HEK293T (cell line): ENCODE results near the gene BAIAP2.

Source experiments
- CTCF ChIA-PET: fragments of 350-600 bp; formaldehyde crosslinking; extraction: SDS; loops from one replicate; lab custom pipeline; 2021; ENCODE audit warnings: antibody characterized with exemption, inconsistent platforms; lab: Yijun Ruan, JAX
- POLR2A ChIA-PET: fragments of 350-600 bp; formaldehyde crosslinking; extraction: SDS; loops from one replicate; lab custom pipeline; 2020; ENCODE audit warnings: antibody characterized with exemption, inconsistent platforms; lab: Yijun Ruan, JAX
- DNase-seq: peaks from one replicate; pipeline ENCODE4 v3.0.0; 2012; ENCODE audit warnings: mixed read lengths; ENCODE audit errors: extremely low spot score
- ARNT ChIP-seq: fragments of 450-650 bp; IDR thresholded peaks from 2 replicates; pipeline ENCODE4 v1.6.1; 2017; ENCODE audit warnings: mild to moderate bottlenecking
- BHLHE40 ChIP-seq: fragments of 450-650 bp; IDR thresholded peaks from 2 replicates; pipeline ENCODE4 v1.6.1; 2016; ENCODE audit warnings: mild to moderate bottlenecking, moderate library complexity, borderline replicate concordance
- CTBP1 ChIP-seq: fragments of 450-650 bp; IDR thresholded peaks from 2 replicates; pipeline ENCODE4 v1.6.1; 2016; ENCODE audit warnings: borderline replicate concordance
- ELF4 ChIP-seq: fragments of 450-650 bp; IDR thresholded peaks from 2 replicates; pipeline ENCODE4 v1.6.1; 2017; ENCODE audit warnings: antibody characterized with exemption
- FOXA1 ChIP-seq: fragments of 450-650 bp; IDR thresholded peaks from 2 replicates; pipeline ENCODE4 v1.6.1; 2016; ENCODE audit warnings: mild to moderate bottlenecking
- FOXK2 ChIP-seq: fragments of 450-650 bp; IDR thresholded peaks from 2 replicates; pipeline ENCODE4 v1.6.1; 2016; ENCODE audit warnings: mild to moderate bottlenecking
- FOXM1 ChIP-seq: fragments of 450-650 bp; IDR thresholded peaks from 2 replicates; pipeline ENCODE4 v1.6.1; 2017; ENCODE audit warnings: mild to moderate bottlenecking, borderline replicate concordance
- HDGF ChIP-seq: fragments of 450-650 bp; IDR thresholded peaks from 2 replicates; pipeline ENCODE4 v1.6.1; 2017; ENCODE audit warnings: antibody characterized with exemption, borderline replicate concordance
- L3MBTL2 ChIP-seq: fragments of 450-650 bp; conservative IDR thresholded peaks from 2 replicates; pipeline ENCODE4 v1.6.1; 2016; ENCODE audit warnings: mild to moderate bottlenecking
- LEF1 ChIP-seq: fragments of 450-650 bp; IDR thresholded peaks from 2 replicates; pipeline ENCODE4 v1.6.1; 2017; ENCODE audit warnings: mild to moderate bottlenecking, borderline replicate concordance
- NFRKB ChIP-seq: fragments of 450-650 bp; IDR thresholded peaks from 2 replicates; pipeline ENCODE4 v1.6.1; 2016; ENCODE audit warnings: mild to moderate bottlenecking, moderate library complexity
- SP1 ChIP-seq: fragments of 450-650 bp; IDR thresholded peaks from 2 replicates; pipeline ENCODE4 v1.6.1; 2017
- SUZ12 ChIP-seq: fragments of 450-650 bp; IDR thresholded peaks from 2 replicates; pipeline ENCODE4 v1.6.1; 2016; ENCODE audit warnings: mild to moderate bottlenecking
- TARDBP ChIP-seq: fragments of 450-650 bp; IDR thresholded peaks from 2 replicates; pipeline ENCODE4 v1.6.1; 2016
- ZNF384 ChIP-seq: fragments of 450-650 bp; IDR thresholded peaks from 2 replicates; pipeline ENCODE4 v1.6.1; 2016
- TF ChIP-seq, protein P1 (sequence below): fragments of 450-650 bp; IDR thresholded peaks from 2 replicates; pipeline ENCODE4 v1.6.1; 2016

The BAIAP2 gene

DNA sequence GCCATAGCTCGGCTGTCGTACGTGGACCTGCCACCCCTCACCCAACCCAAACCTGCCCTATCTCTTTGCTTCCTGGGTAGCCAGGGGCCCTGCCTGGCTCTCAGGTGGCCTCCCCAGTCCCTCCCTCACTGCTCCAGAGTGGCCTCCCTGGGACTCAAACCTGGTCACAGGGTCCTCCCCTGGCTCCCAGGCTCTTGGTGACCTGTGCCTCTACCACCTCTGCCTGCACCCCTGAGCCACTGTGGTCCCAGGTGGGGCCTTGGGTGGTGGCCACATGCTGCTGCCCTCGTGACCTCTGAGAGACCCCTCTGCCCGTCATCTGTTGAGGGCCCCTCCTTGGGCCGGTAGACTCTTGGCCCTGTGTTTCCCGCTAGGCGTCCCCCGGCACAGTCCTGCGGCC lies 65.7 kb downstream of the BAIAP2 start:
- POLR2A ChIA-PET: no interaction called here
- CTCF ChIA-PET: no interaction called here

DNA sequence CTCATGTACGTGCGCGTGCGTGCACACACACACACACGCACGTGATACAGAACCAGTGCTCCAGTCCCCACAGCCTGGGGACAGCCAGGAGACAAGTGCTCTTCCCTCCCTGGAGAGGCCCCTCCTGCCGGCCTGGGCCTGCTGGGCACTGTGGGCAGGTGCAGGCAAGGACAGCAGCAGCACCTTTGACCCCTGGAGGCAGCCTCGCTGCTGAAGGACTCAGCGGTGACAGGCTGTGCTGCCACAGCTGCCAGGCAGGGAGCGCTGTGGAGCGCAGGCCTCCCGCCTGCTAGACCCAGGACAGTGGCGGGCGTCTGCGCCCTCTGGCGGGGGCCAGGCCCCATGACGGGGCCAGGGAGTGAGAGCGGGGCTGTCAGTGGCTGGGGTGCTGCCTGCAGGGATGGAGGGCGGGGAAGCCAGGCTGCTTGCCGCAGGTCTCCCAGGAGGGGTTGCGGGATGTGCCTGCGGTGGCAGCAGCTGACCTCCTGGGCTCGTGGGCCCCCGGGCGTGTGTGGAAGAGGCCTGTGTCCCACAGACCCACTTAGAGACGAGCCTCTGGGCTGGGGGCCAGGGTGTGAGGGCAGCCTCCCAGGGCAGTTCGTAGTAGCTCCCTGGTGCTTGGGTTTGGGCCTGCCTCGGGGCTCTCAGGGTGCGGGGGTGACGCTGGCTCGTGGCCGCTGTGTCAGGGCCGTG lies 66.8 kb downstream of the BAIAP2 start:
- POLR2A ChIA-PET: no interaction called here
- CTCF ChIA-PET: interaction anchor here (1.0 to 1.2 kb wide), 3 partner anchors 15 to 41 kb away, joined by 3 read pairs; no protein-coding TSS in a partner anchor
- DNase-seq: peak; percentile 98
- TF ChIP-seq FOXM1: no peak
- TF ChIP-seq, protein P1, sequence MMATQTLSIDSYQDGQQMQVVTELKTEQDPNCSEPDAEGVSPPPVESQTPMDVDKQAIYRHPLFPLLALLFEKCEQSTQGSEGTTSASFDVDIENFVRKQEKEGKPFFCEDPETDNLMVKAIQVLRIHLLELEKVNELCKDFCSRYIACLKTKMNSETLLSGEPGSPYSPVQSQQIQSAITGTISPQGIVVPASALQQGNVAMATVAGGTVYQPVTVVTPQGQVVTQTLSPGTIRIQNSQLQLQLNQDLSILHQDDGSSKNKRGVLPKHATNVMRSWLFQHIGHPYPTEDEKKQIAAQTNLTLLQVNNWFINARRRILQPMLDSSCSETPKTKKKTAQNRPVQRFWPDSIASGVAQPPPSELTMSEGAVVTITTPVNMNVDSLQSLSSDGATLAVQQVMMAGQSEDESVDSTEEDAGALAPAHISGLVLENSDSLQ: peak; percentile 75
- no peak for TF ChIP-seq SP1
- TF ChIP-seq HDGF: 0 out of 2 replicates have a peak, but pooled peaks have one; percentile 82

More for the DNA sequence above, 65.7 kb downstream of the BAIAP2 start:
- TF ChIP-seq TARDBP (no peak), SP1 (no peak), L3MBTL2 (no peak), HDGF (no peak), FOXK2 (no peak), BHLHE40 (no peak), SUZ12 (no peak), FOXA1 (no peak), LEF1 (no peak), NFRKB (no peak), ZNF384 (no peak), ARNT (no peak), FOXM1 (no peak), CTBP1 (no peak), ELF4 (no peak)
- TF ChIP-seq, protein P1: no peak
- DNase-seq: no peak

DNA sequence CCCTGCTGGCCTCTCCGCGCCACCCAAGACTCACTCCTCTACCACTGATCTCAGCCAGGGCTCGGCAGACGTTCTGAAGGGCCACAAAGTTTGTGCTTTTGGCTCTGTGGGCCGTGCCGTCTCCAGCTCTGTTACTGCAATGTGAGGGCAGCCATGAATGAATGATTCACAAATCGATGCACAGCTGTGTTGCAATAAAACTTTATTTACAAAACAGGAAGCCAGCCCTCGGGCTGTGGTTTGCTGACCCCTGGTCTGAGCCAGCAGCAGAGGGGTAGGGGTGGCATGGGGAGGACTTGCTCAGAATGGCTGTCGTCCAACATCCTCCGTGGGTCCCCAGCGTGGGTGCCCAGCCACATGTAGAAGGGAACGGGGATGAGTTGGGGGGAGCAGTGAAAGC lies 67.4 kb downstream of the BAIAP2 start:
- ChIA-PET POLR2A (no interaction called here), CTCF (interaction anchor here (1.0 to 1.2 kb wide), 3 partner anchors 14 to 40 kb away, joined by 3 read pairs; no protein-coding TSS in a partner anchor)
- TF ChIP-seq SP1 (no peak), TARDBP (no peak), FOXA1 (no peak), BHLHE40 (no peak), CTBP1 (no peak), HDGF (no peak), LEF1 (no peak), FOXK2 (no peak)
- no peak for DNase-seq

DNA sequence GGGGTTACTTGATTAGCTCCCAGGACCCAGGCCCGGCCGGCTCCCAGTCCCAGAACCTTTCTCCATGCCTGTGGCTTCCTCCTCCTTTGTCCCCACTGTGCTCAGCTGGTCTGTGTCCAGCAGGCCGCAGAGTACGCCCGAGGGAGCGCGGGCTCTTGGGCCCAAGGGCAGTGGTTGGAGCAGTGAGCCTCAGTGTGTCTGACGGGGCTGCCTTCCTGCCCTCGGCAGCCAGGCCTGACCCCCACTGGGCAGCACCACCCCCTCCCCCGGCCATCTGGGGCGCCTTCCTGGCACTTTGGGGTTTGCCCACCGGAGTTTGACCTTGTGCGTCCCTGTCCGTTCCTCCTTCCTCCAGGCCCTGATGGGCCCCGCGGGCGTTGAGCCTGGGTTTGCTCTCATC lies 67.9 kb downstream of the BAIAP2 start:
- POLR2A ChIA-PET: no interaction called here
- CTCF ChIA-PET: interaction anchor here (1.2 kb wide), 1 partner anchor 40 kb away, joined by 3 read pairs; no protein-coding TSS in a partner anchor
- DNase-seq: no peak
- no peak for TF ChIP-seq L3MBTL2
- no peak for TF ChIP-seq ELF4
- no peak for TF ChIP-seq ZNF384
- TF ChIP-seq SUZ12: no peak
- TF ChIP-seq FOXK2: no peak
- no peak for TF ChIP-seq BHLHE40

DNA sequence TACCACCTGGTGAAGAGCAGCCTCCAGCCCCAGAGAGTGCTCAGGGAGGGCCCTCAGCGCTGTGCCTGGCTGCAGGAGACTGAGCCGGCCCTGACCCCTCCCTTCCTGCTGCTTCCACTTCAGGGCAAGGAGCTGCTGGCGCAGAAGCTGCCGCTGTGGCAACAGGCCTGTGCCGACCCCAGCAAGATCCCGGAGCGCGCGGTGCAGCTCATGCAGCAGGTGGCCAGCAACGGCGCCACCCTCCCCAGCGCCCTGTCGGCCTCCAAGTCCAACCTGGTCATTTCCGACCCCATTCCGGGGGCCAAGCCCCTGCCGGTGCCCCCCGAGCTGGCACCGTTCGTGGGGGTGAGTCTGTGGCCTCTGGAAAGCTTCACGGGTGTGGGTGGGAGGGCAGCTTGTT lies 68.4 kb downstream of the BAIAP2 start:
- ChIA-PET POLR2A (no interaction called here), CTCF (interaction anchor here (1.0 kb wide), 1 partner anchor 85 kb away, joined by 3 read pairs; no protein-coding TSS in a partner anchor)
- DNase-seq: no peak
- no peak for TF ChIP-seq TARDBP

DNA sequence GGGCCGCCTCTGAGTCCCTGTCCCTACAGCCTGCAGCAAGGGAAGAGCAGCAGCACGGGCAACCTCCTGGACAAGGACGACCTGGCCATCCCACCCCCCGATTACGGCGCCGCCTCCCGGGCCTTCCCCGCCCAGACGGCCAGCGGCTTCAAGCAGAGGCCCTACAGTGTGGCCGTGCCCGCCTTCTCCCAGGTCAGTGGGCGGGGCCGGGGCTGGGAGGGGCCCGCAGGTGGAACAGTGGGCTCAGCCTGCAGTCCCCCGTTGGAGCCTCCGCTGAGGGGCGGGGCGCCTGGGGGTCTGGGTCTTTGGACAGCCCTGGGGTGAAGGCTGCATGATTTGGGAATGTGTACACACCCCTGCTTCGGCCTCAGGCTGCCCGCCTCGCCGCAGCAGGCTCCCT lies 71.8 kb downstream of the BAIAP2 start:
- CTCF ChIA-PET: no interaction called here

More for the DNA sequence above, 71.8 kb downstream of the BAIAP2 start:
- POLR2A ChIA-PET: no interaction called here
- TF ChIP-seq FOXM1 (no peak), ELF4 (no peak), HDGF (no peak), LEF1 (no peak), FOXA1 (no peak), BHLHE40 (no peak), SUZ12 (no peak), ZNF384 (no peak), ARNT (no peak), NFRKB (no peak), CTBP1 (no peak), L3MBTL2 (no peak), FOXK2 (no peak)
- TF ChIP-seq, protein P1: no peak
- no peak for DNase-seq
